GM12872 (cell line): ENCODE results near the gene GPR176.

Source experiments
- TF ChIP-seq, protein P1 (sequence below): IDR thresholded peaks from 3 replicates; pipeline ENCODE4 v1.5.1; 2011; ENCODE audit warnings: low read depth, mild to moderate bottlenecking, low read length, moderate library complexity; ENCODE audit not compliant: insufficient read depth

Gene GPR176

GRCh38 chr15:39823634-39824033 is 96.4 kb downstream of the GPR176 start:
- TF ChIP-seq, protein P1, sequence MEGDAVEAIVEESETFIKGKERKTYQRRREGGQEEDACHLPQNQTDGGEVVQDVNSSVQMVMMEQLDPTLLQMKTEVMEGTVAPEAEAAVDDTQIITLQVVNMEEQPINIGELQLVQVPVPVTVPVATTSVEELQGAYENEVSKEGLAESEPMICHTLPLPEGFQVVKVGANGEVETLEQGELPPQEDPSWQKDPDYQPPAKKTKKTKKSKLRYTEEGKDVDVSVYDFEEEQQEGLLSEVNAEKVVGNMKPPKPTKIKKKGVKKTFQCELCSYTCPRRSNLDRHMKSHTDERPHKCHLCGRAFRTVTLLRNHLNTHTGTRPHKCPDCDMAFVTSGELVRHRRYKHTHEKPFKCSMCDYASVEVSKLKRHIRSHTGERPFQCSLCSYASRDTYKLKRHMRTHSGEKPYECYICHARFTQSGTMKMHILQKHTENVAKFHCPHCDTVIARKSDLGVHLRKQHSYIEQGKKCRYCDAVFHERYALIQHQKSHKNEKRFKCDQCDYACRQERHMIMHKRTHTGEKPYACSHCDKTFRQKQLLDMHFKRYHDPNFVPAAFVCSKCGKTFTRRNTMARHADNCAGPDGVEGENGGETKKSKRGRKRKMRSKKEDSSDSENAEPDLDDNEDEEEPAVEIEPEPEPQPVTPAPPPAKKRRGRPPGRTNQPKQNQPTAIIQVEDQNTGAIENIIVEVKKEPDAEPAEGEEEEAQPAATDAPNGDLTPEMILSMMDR, result no peak

DNA sequence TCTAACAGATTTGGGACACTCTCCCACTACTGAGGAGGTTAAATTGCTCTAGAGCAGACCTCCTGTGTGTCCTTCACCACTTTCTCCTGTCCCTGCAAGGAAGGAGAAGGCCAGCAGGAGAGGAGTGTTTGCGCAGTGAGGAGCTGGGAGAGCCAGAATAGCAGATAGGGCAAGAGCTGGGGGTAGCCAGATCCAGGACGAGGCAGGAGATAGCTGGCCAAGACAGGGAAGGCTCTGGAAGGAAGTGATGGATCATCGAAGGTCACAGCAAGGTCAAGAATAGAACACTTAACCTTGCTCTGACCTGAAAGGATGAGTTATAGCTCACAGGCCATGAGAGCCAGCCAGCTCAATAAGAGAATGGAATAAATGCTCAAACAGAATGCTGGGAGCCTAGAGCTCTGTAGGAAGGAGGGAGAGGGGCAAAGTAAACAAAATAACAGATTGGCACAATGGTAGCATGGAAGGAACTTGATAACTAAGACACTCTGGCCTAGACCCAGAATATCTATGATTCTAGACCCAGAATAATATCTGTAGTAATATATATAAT is 99.9 kb downstream of the GPR176 start:
- TF ChIP-seq, protein P1, result no peak

DNA sequence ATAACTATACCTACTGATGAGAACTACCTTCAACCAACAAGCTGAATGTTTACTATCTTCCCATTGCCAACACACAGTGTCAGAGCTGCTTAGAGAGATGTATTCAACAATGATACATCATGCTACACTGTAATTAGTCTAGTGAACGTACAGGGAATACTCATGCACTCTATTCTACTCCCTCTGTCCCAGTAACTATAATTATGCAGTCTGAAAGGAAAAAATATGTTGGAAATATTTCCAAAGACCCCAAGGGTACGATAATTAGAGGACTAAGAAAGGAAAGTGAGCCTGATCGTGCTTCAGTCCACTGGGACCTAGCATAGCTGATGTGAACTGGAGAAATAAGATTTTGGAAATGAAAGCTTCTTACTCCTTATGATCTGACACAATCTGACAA is 100.5 kb downstream of the GPR176 start:
- TF ChIP-seq, protein P1, result no peak

- TF ChIP-seq, protein P1, result no peak
Measured at GRCh38 chr15:39817892-39818291, 102.2 kb downstream of the GPR176 start.

GRCh38 chr15:39814489-39814888 is 105.6 kb downstream of the GPR176 start:
- TF ChIP-seq, protein P1, result no peak

- TF ChIP-seq, protein P1, result no peak
Measured at GRCh38 chr15:39808909-39809308, 111.2 kb downstream of the GPR176 start.

GRCh38 chr15:39807791-39808190 is 112.3 kb downstream of the GPR176 start:
- TF ChIP-seq, protein P1, result no peak
